OCI-LY1 (cell line): ENCODE results near the gene PIKFYVE.

Experiments used
- EZH2 ChIP-seq: fragments of 200-600 bp; sonication (generic), shearing (Covaris generic); IDR thresholded peaks from 2 replicates; pipeline ENCODE4 v1.8.0; 2017; ENCODE audit warnings: borderline replicate concordance, mixed run types, mild to moderate bottlenecking, antibody characterized with exemption, low read length, moderate library complexity, mixed read lengths
- TF ChIP-seq, protein P1 (sequence below): fragments of 200-600 bp; sonication (generic), shearing (Covaris generic); IDR thresholded peaks from 2 replicates; pipeline ENCODE4 v1.5.1; 2017; ENCODE audit warnings: mild to moderate bottlenecking, antibody characterized with exemption, low read length, moderate library complexity, mixed read lengths

DNA sequence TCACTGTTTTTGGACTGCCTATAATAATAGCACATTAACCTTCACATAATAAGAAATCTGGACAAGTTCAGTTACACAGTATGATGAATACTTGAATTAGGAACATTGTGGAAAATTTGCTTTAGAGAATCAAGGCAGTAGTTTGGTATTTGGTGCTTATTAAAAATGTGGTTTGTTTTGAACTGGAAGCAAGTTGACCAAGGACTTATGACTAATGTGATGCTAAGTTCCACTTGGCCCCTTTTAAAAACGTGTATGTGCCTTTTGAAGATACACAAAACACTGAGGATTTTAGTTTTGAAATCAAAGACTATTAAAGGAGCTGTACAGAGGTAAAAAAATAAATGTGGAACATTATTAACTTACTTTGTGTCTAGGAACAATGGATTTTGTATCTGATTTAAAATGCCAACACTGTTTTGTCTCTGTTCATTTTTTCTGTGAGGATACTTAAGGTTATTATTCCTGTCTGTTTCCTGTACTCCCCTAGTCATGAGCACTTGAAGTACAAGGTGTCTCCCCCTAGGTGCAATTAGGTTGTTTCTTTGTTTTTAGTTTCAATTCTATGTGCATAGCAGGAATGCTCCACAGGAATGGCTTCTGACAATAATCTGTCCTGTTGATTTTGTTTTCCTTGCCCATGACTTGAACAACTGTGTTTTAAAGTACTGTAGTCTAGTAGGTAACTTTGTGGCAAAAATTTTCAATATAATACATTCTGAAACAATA, 91.0 kb downstream of the PIKFYVE start:
- TF ChIP-seq EZH2, result no peak
- TF ChIP-seq, protein P1, sequence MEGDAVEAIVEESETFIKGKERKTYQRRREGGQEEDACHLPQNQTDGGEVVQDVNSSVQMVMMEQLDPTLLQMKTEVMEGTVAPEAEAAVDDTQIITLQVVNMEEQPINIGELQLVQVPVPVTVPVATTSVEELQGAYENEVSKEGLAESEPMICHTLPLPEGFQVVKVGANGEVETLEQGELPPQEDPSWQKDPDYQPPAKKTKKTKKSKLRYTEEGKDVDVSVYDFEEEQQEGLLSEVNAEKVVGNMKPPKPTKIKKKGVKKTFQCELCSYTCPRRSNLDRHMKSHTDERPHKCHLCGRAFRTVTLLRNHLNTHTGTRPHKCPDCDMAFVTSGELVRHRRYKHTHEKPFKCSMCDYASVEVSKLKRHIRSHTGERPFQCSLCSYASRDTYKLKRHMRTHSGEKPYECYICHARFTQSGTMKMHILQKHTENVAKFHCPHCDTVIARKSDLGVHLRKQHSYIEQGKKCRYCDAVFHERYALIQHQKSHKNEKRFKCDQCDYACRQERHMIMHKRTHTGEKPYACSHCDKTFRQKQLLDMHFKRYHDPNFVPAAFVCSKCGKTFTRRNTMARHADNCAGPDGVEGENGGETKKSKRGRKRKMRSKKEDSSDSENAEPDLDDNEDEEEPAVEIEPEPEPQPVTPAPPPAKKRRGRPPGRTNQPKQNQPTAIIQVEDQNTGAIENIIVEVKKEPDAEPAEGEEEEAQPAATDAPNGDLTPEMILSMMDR, result no peak
